ENCODE measurements around the gene NGRN.
"Not testable (repeated sequence)": the region's sequence is repeated elsewhere in the genome, so short reads cannot be mapped to it uniquely, and the experiment has no call there.

DNA sequence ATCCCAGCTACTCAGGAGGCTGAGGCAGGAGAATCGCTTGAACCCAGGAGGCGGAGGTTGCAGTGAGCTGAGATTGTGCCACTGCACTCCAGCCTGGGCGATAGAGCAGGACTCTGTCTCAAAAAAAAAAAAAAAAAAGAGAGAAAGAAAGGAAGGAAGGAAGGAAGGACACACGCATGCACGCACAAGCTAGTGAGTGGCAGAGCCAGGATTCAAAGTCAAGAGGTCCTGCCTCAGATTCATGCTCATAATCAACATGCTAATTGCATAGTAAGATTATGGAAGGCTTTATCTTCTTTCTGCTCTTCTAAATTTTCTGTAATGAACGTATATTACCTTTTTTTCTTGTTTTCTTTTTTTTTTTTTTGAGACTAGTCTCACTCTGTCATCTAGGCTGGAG is 4.7 kb upstream of the NGRN start:
- TF ChIP-seq, protein P1, sequence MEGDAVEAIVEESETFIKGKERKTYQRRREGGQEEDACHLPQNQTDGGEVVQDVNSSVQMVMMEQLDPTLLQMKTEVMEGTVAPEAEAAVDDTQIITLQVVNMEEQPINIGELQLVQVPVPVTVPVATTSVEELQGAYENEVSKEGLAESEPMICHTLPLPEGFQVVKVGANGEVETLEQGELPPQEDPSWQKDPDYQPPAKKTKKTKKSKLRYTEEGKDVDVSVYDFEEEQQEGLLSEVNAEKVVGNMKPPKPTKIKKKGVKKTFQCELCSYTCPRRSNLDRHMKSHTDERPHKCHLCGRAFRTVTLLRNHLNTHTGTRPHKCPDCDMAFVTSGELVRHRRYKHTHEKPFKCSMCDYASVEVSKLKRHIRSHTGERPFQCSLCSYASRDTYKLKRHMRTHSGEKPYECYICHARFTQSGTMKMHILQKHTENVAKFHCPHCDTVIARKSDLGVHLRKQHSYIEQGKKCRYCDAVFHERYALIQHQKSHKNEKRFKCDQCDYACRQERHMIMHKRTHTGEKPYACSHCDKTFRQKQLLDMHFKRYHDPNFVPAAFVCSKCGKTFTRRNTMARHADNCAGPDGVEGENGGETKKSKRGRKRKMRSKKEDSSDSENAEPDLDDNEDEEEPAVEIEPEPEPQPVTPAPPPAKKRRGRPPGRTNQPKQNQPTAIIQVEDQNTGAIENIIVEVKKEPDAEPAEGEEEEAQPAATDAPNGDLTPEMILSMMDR (IDR thresholded peaks at IDR 0.05; ENCODE audit: poor library complexity) = not testable (repeated sequence)
- not testable (repeated sequence) for TF ChIP-seq EZH2phosphoT487 (IDR thresholded peaks at IDR 0.05; ENCODE audit: low read depth, severe bottlenecking, unreplicated experiment)

All from hepatocyte (in vitro differentiated cells).